Neuronal stem cell (in vitro differentiated cells): ENCODE data around the gene CDCA4.
A peak's percentile ranks its signal among the peaks of the same experiment; 100 is the strongest.

ENCODE experiments used
- DNase-seq: peaks from one replicate; pipeline ENCODE4 v3.0.0-alpha.2; 2013; ENCODE audit warnings: low spot score
- H2AFZ ChIP-seq: one replicate; pipeline ENCODE4 v1.6.1; 2013; ENCODE audit warnings: mild to moderate bottlenecking, low read length, inconsistent platforms
- H2AK5ac ChIP-seq: 2 replicates; pipeline ENCODE4 v1.6.1; 2013; ENCODE audit warnings: low read depth, mild to moderate bottlenecking, inconsistent platforms, low read length, moderate library complexity, mixed read lengths
- H2BK120ac ChIP-seq: 2 replicates; pipeline ENCODE4 v1.6.1; 2013; ENCODE audit warnings: low read depth, mild to moderate bottlenecking, inconsistent platforms, low read length, moderate library complexity, mixed read lengths
- H2BK12ac ChIP-seq: one replicate; pipeline ENCODE4 v1.6.1; 2013; ENCODE audit warnings: low read length, inconsistent platforms
- H2BK15ac ChIP-seq: 2 replicates; pipeline ENCODE4 v1.6.1; 2013; ENCODE audit warnings: mild to moderate bottlenecking, low read length, inconsistent platforms, mixed read lengths
- H2BK5ac ChIP-seq: one replicate; pipeline ENCODE4 v1.6.1; 2013; ENCODE audit warnings: inconsistent platforms, mild to moderate bottlenecking, low read length, moderate library complexity
- H3K14ac ChIP-seq: one replicate; pipeline ENCODE4 v1.6.1; 2013; ENCODE audit warnings: low read length, inconsistent platforms
- H3K18ac ChIP-seq: 2 replicates; pipeline ENCODE4 v1.6.1; 2013; ENCODE audit warnings: low read length, inconsistent platforms
- H3K23ac ChIP-seq: 2 replicates; pipeline ENCODE4 v1.6.1; 2013; ENCODE audit warnings: low read depth, mild to moderate bottlenecking, mixed read lengths, low read length, inconsistent platforms; ENCODE audit not compliant: poor library complexity
- H3K27ac ChIP-seq: replicated peaks from 3 replicates; pipeline ENCODE4 v1.5.1; 2013; ENCODE audit warnings: low read length, inconsistent platforms
- H3K27me3 ChIP-seq, 3 experiments: 2 replicates each; pipeline ENCODE4 v1.6.1; 2013; ENCODE audit warnings: low read length in 3 of 3, mild to moderate bottlenecking in 2 of 3, inconsistent platforms in 1 of 3, low read depth in 1 of 3, mixed read lengths in 1 of 3, moderate library complexity in 1 of 3; ENCODE audit not compliant: control insufficient read depth in 3 of 3, insufficient read depth in 3 of 3
- H3K36me3 ChIP-seq, 2 donors: replicated peaks in 1 of 2; 2 replicates each; pipeline ENCODE4 v1.6.1; 2013; ENCODE audit warnings: low read length in 2 of 2; ENCODE audit not compliant: control insufficient read depth in 2 of 2, insufficient read depth in 2 of 2
- H3K4ac ChIP-seq: 2 replicates; pipeline ENCODE4 v1.6.1; 2013; ENCODE audit warnings: inconsistent platforms, mild to moderate bottlenecking, low read length, moderate library complexity
- H3K4me1 ChIP-seq, 2 donors: 1 replicate in 1 of 2; 2 replicates in 1 of 2; pipeline ENCODE4 v1.6.1; 2013; ENCODE audit warnings: low read length in 2 of 2, low read depth in 1 of 2; ENCODE audit not compliant: control insufficient read depth in 2 of 2, insufficient read depth in 1 of 2
- H3K4me2 ChIP-seq: one replicate; pipeline ENCODE4 v1.6.1; 2013; ENCODE audit warnings: mild to moderate bottlenecking, low read length, inconsistent platforms; ENCODE audit not compliant: insufficient read depth, poor library complexity, severe bottlenecking
- H3K4me3 ChIP-seq, 2 donors: 2 replicates each; pipeline ENCODE4 v1.5.1; 2013; ENCODE audit warnings: low read length in 2 of 2, mild to moderate bottlenecking in 2 of 2, inconsistent platforms in 1 of 2, moderate library complexity in 1 of 2
- H3K79me1 ChIP-seq: one replicate; pipeline ENCODE4 v1.6.1; 2013; ENCODE audit warnings: low read depth, mild to moderate bottlenecking, inconsistent platforms, low read length, moderate library complexity
- H3K9ac ChIP-seq: one replicate; pipeline ENCODE4 v1.6.1; 2013; ENCODE audit warnings: mild to moderate bottlenecking, low read depth, low read length, inconsistent platforms; ENCODE audit not compliant: poor library complexity
- H3K9me3 ChIP-seq, 2 donors: replicated peaks in 1 of 2; 2 replicates each; pipeline versions ENCODE3 to v1.6.1; 2013; ENCODE audit warnings: low read length in 2 of 2, mild to moderate bottlenecking in 2 of 2, inconsistent platforms in 1 of 2, low read depth in 1 of 2, mixed read lengths in 1 of 2, moderate library complexity in 1 of 2; ENCODE audit not compliant: control insufficient read depth in 2 of 2, insufficient read depth in 1 of 2
- H4K8ac ChIP-seq: one replicate; pipeline ENCODE4 v1.6.1; 2013; ENCODE audit warnings: low read depth, mild to moderate bottlenecking, inconsistent platforms, low read length, moderate library complexity
- H4K91ac ChIP-seq: one replicate; pipeline ENCODE4 v1.6.1; 2013; ENCODE audit warnings: low read length, low read depth, mild to moderate bottlenecking, inconsistent platforms; ENCODE audit not compliant: poor library complexity
- WGBS, 2 donors: extraction: QIAGEN DNeasy Blood & Tissue Kit; methylation state at CpG; one replicate each; pipeline ENCODE4 v1.1.7; 2013; ENCODE audit warnings: missing lambda C conversion rate in 2 of 2, mixed read lengths in 1 of 2; ENCODE audit not compliant: insufficient read length in 2 of 2, insufficient replicate concordance in 1 of 2; ENCODE audit errors: extremely low coverage in 2 of 2; 5-methylcytosine and 5-hydroxymethylcytosine counted together

The CDCA4 gene

GRCh38 chr14:104975481-104976197, 45.2 kb downstream of the CDCA4 start:
- Histone ChIP-seq H4K8ac (no peak overlapping the region), H2BK120ac (peak overlapping the region; percentile 87), H3K14ac (no peak overlapping the region), H2BK5ac (peak overlapping the region; percentile 90), H4K91ac (no peak overlapping the region), H3K4me1 (peaks cover 25 to 31% of the 10 kb centered on the region in 2 donors), H3K4me2 (no peak overlapping the region), H3K27me3 (peaks cover 5 to 89% (median 37%) of the 10 kb centered on the region in 3 experiments), H3K9ac (peak overlapping the region; percentile 79), H3K4ac (no peak overlapping the region), H3K9me3 (no peaks in the 10 kb centered on the region), H2BK15ac (peak overlapping the region; percentile 65), H3K4me3 (no peak overlapping the region), H3K36me3 (no peaks in the 10 kb centered on the region), H2AFZ (no peak overlapping the region), H3K79me1 (peaks cover 2% of the 10 kb centered on the region), H2BK12ac (peak overlapping the region; percentile 46), H3K18ac (peak overlapping the region; percentile 85), H2AK5ac (peak overlapping the region; percentile 59), H3K27ac (no peak overlapping the region), H3K23ac (peak overlapping the region; percentile 57)
- no CpG with 5 or more reads among the region's 21 CpGs for WGBS, 2 donors
- DNase-seq: no peak

GRCh38 chr14:104974665-104975390, 46.1 kb downstream of the CDCA4 start:
- H4K8ac ChIP-seq: no peak overlapping the region
- DNase-seq: no peak
- WGBS, 2 donors: no CpG with 5 or more reads among the region's 14 CpGs

GRCh38 chr14:104974146-104974541, 46.7 kb downstream of the CDCA4 start:
- H3K4me1 ChIP-seq: peaks cover 25 to 35% of the 10 kb centered on the region in 2 donors
- no peak overlapping the region for H3K14ac ChIP-seq
- DNase-seq: no peak
- no peaks in the 10 kb centered on the region for H3K36me3 ChIP-seq
- no peak overlapping the region for H2BK12ac ChIP-seq
- no peak overlapping the region for H3K4me2 ChIP-seq
- H3K18ac ChIP-seq: peak overlapping the region; percentile 57
- H3K9ac ChIP-seq: no peak overlapping the region
- no CpG with 5 or more reads among the region's 13 CpGs for WGBS, 2 donors
- no peak overlapping the region for H3K4ac ChIP-seq
- no peak overlapping the region for H2BK120ac ChIP-seq
- H4K8ac ChIP-seq: no peak overlapping the region
- H3K9me3 ChIP-seq: no peaks in the 10 kb centered on the region
- H2BK5ac ChIP-seq: peak overlapping the region; percentile 66
- no peak overlapping the region for H3K4me3 ChIP-seq
- no peak overlapping the region for H2AFZ ChIP-seq
- H2AK5ac ChIP-seq: peak overlapping the region; percentile 59
- H3K79me1 ChIP-seq: no peaks in the 10 kb centered on the region
- H2BK15ac ChIP-seq: peak overlapping the region; percentile 85
- peaks cover 5 to 87% (median 28%) of the 10 kb centered on the region in 3 experiments for H3K27me3 ChIP-seq
- H4K91ac ChIP-seq: no peak overlapping the region
- no peak overlapping the region for H3K27ac ChIP-seq
- no peak overlapping the region for H3K23ac ChIP-seq

More at GRCh38 chr14:104974665-104975390, 46.1 kb downstream of the CDCA4 start:
- peaks cover 5 to 88% (median 35%) of the 10 kb centered on the region in 3 experiments for H3K27me3 ChIP-seq
- no peak overlapping the region for H3K9ac ChIP-seq
- H2AFZ ChIP-seq: no peak overlapping the region
- H3K27ac ChIP-seq: no peak overlapping the region
- no peaks in the 10 kb centered on the region for H3K79me1 ChIP-seq
- no peak overlapping the region for H3K4ac ChIP-seq
- peaks cover 25 to 35% of the 10 kb centered on the region in 2 donors for H3K4me1 ChIP-seq
- H2BK15ac ChIP-seq: peak overlapping the region; percentile 85
- no peak overlapping the region for H3K4me2 ChIP-seq
- H3K18ac ChIP-seq: peak overlapping the region; percentile 60
- no peaks in the 10 kb centered on the region for H3K36me3 ChIP-seq
- peak overlapping the region; percentile 46 for H2BK12ac ChIP-seq
- H3K14ac ChIP-seq: no peak overlapping the region
- H2AK5ac ChIP-seq: peak overlapping the region; percentile 59
- no peak overlapping the region for H3K4me3 ChIP-seq
- no peak overlapping the region for H3K23ac ChIP-seq
- H2BK120ac ChIP-seq: peak overlapping the region; percentile 87
- peak overlapping the region; percentile 66 for H2BK5ac ChIP-seq
- H4K91ac ChIP-seq: no peak overlapping the region
- no peaks in the 10 kb centered on the region for H3K9me3 ChIP-seq
